IPS-11a (cell line): ENCODE measurements around the gene DEXI.
"Not testable (repeated sequence)": the region's sequence is repeated elsewhere in the genome, so short reads cannot be mapped to it uniquely, and the experiment has no call there.

Source experiments
- H3K4me3 ChIP-seq: one replicate; pipeline ENCODE4 v1.5.1; 2013; ENCODE audit warnings: low read depth, low read length, control low read depth

Gene DEXI

GRCh38 chr16:10969615-10970014 lies 27.3 kb upstream of the DEXI start:
- no peak overlapping the region for H3K4me3 ChIP-seq

- H3K4me3 ChIP-seq, result no peak overlapping the region
Measured at GRCh38 chr16:10968498-10968897, 26.2 kb upstream of the DEXI start.

- H3K4me3 ChIP-seq, result no peak overlapping the region
Measured at GRCh38 chr16:10967986-10968385, 25.7 kb upstream of the DEXI start.

GRCh38 chr16:10966559-10966958 lies 24.3 kb upstream of the DEXI start:
- not testable (repeated sequence) for H3K4me3 ChIP-seq

- no peak overlapping the region for H3K4me3 ChIP-seq
Measured at GRCh38 chr16:10966129-10966528, 23.9 kb upstream of the DEXI start.

- no peak overlapping the region for H3K4me3 ChIP-seq
Measured at GRCh38 chr16:10965440-10966061, 23.3 kb upstream of the DEXI start.

- H3K4me3 ChIP-seq, result no peak overlapping the region
Measured at GRCh38 chr16:10964891-10965326, 22.6 kb upstream of the DEXI start.

GRCh38 chr16:10964039-10964890 lies 22.0 kb upstream of the DEXI start:
- H3K4me3 ChIP-seq, result no peak overlapping the region

GRCh38 chr16:10961231-10961630 lies 19.0 kb upstream of the DEXI start:
- H3K4me3 ChIP-seq, result no peak overlapping the region

GRCh38 chr16:10959161-10959560 lies 16.9 kb upstream of the DEXI start:
- H3K4me3 ChIP-seq, result no peak overlapping the region

GRCh38 chr16:10957771-10958482 lies 15.7 kb upstream of the DEXI start:
- H3K4me3 ChIP-seq, result no peak overlapping the region

GRCh38 chr16:10954903-10955302 lies 12.6 kb upstream of the DEXI start:
- H3K4me3 ChIP-seq, result no peak overlapping the region

GRCh38 chr16:10951026-10951425 lies 8.8 kb upstream of the DEXI start:
- H3K4me3 ChIP-seq, result no peak overlapping the region

- H3K4me3 ChIP-seq, result no peak overlapping the region
Measured at GRCh38 chr16:10950393-10950792, 8.1 kb upstream of the DEXI start.

- H3K4me3 ChIP-seq, result no peak overlapping the region
Measured at GRCh38 chr16:10949424-10949970, 7.2 kb upstream of the DEXI start.

GRCh38 chr16:10947211-10947787 lies 5.0 kb upstream of the DEXI start:
- H3K4me3 ChIP-seq, result no peak overlapping the region

- peak overlapping the region; percentile 8 for H3K4me3 ChIP-seq
Measured at GRCh38 chr16:10946308-10946707, 4.0 kb upstream of the DEXI start.

- H3K4me3 ChIP-seq, result peak overlapping the region; percentile 55
Measured at GRCh38 chr16:10945065-10945787, 3.0 kb upstream of the DEXI start.

GRCh38 chr16:10944249-10945064 lies 2.2 kb upstream of the DEXI start, which contains the start of gene CLEC16A:
TSS of gene CLEC16A (plus strand) at chr16:10944564. CDS start at chr16:10944718, 154 bp downstream.
- peak within 1 kb of the TSS; percentile 55 for H3K4me3 ChIP-seq

GRCh38 chr16:10943064-10943353 lies 741 bp upstream of the DEXI start:
- H3K4me3 ChIP-seq, result peak overlapping the region; percentile 41
